ENCODE results near the gene STRN4.
"Not testable (repeated sequence)": the region's sequence is repeated elsewhere in the genome, so short reads cannot be mapped to it uniquely, and the experiment has no call there.

The STRN4 gene

DNA sequence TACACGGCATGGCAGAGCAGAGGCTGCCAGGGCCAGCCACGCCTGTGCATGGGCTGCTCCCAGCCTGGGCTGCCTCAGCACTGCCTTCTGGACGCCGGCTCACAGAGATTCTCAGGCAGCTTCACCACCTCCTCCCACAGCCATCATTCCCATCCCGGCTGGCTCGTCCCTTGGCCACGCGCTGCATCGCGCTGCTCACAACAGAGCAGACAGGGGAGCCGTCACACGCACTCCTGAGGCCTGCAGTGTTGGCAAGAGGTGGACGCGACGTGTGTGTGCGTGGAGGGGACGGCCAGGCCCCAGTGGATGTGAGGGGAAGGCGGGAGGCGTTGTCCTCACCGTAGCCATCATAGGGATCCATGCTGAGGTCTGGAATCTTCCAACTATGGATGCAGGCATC is 21.8 kb downstream of the STRN4 start:
- no peak for DNase-seq

DNA sequence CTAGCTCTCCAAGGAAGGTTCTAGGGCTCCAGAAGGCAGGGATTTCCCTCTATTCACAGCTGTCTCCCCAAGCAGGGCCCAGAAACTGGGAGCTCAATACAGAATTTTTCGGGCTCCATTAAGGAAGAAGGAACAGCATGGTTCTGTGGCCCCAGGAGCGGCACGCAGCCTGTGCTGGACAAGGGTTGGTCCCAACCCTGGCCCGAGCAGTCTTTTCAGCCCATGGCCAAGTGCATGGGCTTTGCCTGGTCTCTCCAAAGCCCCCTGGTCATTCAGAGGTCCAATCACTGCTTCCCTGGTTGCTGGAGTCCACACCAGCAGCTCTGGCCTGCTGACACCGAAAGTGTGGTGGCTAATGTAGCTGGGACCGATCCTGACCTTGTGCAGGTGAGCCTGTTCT is 22.8 kb downstream of the STRN4 start:
- no peak for DNase-seq

DNA sequence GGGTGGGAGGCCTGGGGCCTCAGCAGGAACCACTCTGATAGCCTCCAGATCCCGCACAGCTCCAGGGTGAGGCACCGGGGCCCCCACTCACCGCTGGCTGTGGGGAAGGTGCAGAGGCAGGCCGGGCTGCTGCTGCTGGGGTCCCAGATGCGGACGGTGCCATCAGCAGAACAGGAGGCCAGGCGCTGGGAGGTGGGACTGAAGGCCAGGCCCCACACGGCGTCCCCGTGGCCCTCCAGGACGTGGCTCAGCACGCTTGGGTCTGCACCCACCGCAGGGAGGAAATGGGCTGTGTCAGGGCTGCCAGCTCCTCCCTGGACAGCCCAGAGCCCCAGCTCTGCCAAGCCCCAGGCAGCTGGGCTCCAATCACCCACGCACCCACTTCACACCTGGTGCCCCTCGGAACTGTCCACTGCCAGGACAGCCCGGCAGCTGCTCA is 23.2 kb downstream of the STRN4 start:
- no peak for DNase-seq

DNA sequence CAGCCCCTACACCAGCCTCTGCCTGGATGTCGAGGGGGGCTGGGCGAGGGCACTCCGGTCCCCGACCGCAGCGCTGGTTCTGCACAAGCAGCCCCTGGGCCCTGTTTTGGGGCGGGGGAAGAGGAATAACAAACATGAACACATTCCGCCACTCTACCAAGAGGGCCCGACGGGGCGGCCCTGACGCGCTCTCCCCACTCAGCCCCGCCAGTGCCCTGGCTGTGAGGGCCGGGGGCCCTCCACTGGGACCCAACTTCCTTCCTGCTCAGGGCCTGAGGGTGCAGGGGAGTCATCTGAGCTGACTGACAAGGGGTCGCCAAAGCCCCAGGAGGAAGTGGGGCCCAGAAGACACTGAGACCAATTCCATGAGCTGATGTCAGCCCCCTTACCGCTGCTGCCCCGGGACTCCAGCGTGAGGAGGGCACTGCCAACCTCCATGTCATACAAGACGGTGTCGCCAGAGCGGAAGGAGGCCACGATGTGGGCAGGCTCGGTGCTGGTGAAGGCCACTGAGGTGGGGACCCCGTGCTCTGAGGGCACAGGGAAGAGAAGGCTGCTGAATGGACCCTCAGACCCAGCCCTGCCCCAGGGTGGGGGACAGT is 23.7 kb downstream of the STRN4 start:
- no peak for DNase-seq

DNA sequence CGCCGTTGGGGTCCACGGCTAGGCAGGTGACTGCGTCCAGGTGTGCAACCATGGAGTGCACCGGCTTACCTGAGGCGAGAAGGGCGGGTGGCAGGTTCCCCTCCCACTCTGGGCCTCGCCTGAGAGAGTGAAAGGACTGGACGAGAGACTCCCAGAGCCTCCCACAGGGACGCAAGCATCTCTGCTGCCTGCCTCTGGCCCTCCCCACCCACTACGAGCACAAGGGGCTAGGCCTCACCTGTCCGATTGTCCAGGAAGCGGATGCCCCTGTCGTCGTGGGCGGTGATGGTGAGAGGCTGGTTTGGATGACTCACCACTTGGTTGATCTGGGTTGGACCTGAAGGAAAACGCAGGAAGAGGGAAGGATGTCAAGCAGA is 24.3 kb downstream of the STRN4 start:
- DNase-seq = no peak

DNA sequence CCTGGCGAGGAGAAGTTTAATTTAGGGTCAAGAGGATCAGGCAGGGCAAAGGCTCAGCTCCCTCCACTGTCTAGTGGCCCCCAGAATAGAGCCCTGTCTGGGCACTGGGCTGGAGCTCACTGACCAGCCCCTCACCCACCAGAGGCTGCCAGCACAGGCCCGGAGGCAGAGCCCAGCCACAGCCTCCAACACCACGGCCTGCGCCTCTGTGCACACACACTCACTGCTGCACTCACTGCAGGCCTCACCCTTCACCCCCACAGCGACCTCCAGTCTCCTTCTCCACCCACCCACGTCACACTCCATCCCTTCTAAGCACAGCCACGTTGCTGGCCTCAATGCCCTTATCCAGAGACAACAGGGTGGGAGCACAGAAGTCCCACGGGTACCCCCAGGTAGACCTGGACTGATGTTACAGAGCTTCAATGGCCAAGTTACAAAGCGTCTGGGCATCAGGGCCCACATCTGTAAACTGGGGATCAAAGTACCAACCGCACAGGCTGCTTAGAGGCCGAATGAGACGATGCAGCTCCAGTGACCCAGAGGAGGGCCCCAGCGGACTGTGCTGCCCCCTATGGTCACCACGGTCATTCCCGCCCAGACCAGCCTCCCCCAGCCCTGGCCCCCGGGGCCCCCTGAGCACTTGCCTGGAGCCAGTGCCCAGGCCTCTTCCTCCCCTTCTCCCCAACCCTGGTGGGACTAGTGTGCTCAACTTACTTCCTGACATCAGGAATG is 24.8 kb downstream of the STRN4 start:
- DNase-seq = no peak

DNA sequence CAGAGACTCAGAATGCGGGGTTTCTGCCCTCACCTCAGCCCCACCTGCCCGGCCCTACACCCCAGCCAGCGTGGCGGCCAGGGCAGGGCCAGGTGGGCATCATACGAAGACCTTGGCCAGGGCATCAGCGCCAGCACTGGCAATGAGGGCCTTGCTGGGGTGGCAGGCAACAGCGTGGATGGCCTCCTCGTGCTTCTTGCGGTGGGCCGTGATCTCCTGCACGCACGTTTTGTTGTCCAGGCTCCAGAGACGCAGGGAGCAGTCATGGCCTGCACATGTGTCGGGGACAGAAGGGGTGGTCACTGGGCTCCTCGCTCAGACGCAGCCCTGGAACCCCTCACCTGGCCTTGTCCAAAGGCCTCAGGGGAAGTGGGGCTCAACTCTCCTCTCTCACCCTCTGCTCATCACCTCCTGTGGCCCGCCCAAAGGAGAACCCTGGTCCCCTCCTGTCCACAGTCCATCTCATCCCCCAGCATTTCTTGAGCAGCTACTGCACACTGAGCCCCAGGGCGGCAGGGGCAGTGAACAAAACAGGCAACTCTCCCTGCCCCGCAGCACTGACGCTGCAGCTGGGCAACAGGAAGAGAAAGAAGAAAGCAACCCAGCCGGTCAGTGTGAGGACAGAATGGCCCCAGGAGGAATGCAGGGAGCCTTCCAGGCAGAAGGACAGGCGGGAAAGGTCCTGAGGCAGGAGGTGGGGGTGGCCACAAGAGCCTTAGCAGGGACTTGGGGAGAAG is 25.6 kb downstream of the STRN4 start:
- DNase-seq = no peak

DNA sequence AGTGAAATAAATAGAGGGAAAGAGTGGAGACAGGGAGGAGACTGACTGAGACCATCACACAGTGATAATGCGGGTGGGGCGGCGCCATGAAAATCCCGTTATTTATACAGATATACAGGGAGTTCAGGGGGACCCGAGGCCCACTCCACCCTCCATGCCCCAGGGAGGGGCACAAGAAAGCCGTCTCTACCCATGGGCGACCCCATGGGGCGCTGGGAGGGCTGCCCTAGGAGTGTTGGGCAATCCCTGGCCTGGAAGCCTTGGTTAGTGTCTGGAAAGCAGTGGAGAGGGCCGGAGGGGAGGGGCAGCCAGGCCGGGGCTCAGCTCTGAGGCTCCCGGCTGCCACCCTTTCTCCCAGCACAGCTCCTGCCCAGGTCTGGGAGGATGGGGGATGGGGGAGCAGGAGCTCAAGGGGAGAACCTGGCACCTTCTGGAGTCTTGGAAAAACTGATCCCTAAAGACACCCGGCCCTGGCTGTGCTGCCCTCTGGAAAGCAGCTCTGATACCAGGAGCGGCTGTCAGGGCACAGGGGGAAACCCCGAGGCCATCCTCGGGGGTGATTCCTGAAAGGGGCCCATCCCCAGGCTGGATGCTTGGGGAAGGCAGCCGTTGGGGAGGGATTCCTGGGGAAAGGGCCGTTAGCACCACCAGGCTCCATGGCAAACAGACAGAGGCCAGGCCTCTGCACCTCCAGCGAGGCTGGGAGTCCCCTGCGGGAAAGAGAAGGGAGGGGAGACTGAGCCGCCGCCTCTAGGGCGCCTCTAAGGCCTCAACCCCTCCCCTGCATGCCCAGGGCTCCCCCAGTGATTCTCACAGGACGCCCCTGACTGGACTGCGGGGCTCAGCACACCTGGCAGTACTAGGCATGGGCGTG is 26.4 kb downstream of the STRN4 start:
- DNase-seq = no peak

DNA sequence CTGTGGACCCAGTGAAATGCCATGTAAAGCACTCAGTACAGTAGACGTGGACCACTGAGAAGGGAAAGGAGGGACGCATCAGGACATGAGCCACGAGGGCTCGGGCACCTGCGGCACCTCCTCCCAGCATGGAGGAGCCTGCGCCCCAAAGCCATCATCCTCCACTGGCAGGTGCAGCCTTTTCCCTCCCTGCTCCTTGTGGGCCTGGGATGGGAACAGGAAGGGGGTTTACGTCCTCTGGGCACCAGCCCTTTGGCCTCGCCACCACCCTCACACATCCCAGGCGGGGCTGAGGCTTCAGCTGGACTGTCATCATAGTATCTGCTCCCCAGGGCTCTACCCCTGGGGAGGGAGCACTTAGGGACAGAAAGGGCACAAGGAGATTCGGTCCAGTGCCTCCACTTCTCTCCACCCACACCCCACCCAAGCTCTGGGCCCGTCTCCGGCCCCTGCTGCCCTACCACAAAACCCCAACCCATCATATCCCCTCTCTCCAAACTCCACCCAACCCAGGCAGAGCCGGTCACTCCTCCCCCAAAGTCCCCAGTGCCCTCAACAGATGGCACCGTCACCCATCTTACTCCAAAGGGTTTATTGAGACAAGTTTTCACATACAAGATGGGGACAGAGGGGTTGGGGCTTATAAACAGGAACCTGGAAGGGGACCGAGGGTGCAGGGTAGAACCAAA is 27.2 kb downstream of the STRN4 start:
- no peak for DNase-seq

DNA sequence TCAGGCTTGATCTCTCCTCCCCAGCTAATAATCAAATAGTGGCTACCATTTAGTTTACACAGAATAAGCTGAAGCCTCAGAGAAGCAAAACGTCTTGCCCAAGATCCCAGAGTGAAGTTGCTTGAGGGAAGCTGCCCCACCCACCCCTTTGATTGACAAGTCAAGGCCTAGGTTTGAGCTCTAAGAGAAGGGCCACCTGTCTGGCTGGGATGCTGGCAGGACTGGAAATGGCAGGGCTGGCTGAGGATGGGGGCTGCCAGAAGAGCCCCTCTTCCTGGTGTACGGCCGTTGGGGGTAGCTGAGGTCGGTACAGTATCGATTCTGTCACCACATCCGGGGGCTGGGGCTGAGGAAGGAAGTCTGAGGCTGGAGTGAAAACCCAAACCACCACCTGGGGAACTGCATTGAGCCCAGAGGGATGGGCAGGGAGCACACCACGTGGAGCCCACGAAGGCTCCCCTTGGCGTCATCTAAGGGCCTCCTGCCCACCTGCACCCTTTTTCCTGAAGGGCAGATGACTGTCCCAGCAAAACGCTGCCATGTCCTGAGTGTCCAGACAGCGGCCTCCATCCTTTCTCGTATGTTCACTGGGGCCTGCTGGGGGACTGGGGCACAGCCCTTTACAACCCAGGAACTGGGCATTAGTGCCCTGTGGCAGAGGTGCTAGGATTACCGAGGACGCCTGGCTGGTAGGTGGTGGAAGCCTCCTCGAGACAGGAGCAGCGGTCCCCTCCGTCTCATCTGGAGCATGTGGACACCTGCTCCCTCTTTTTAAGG is 27.9 kb downstream of the STRN4 start:
- DNase-seq = peak; percentile 13

DNA sequence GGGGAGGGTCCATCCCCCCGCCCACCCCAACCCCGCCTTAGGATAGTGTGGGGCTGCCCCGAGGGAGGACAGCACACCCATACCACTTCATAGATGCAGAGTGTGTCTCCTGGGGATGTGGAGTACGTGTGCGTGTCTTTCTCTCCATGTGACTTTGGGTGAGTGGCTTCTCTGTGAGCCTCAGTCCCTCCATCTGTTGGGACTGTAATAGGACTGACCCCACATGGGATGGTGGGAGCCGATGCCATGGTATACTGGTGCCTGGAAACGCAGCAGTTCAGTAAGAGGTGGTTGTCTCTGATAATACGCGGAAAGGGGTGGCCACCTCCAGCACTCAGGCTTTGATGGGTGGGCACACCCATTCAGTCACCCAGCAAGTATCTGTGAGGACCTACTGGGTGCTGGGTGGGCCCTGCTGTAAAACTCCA is 28.5 kb downstream of the STRN4 start:
- no peak for DNase-seq

DNA sequence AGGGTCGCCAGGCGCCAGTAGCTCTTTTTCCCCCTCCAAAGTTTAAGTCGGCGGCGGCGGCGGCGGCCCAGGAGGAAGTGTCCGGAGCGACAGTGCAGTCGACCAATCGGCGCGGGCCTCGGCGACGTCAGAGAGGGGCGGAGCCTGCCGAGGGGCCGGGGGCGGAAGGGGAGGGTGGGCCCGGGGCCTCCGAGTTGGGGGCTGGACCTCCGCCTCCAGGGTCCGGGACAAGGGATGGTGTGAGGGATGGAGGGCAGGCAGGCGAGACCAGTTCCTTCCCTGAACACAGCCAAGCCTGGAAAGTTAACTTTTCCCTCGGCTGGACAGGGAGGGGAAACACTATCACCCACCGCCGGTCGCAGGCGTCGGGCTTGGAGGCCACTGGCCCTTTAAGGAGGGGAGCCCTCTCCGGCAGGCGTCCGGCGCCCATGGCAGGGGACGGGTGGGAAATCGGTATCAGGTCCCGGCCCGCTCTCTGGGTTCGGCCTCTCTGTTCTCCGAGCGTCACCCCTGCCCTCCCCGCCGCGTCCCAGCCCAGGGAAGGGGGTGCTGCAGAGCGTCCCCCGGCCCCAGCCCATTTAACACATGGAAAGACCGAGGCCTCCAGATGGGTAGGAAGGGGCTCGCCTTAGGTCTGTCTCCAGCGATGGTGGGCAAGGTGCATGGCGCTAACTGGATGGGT is 29.1 kb downstream of the STRN4 start, which contains the start of gene PRKD2:
Gene PRKD2, minus strand, starts transcription at position 81 of the 682 bp plus-strand sequence. CDS start 744 bp downstream, outside the sequence.
- peak; percentile 46 for DNase-seq

DNA sequence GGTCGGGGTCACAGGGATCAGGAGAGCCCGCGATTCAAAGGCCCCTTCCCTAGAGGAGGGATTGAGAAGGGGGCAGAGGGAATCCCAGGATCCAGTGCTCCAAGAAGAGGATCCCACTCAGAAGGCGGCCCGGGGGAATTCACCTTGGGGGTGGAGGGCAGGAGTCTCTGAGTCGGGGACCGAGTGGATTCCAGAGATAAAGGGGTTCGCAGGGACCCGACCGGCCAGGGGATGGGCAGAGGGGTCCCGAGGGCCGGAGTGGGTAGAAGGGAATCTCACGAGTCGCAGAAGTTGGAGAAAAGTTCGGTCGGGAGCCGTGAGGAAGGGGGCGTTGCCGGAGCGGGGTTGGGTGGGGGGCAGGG is 29.6 kb downstream of the STRN4 start:
- DNase-seq = no peak

DNA sequence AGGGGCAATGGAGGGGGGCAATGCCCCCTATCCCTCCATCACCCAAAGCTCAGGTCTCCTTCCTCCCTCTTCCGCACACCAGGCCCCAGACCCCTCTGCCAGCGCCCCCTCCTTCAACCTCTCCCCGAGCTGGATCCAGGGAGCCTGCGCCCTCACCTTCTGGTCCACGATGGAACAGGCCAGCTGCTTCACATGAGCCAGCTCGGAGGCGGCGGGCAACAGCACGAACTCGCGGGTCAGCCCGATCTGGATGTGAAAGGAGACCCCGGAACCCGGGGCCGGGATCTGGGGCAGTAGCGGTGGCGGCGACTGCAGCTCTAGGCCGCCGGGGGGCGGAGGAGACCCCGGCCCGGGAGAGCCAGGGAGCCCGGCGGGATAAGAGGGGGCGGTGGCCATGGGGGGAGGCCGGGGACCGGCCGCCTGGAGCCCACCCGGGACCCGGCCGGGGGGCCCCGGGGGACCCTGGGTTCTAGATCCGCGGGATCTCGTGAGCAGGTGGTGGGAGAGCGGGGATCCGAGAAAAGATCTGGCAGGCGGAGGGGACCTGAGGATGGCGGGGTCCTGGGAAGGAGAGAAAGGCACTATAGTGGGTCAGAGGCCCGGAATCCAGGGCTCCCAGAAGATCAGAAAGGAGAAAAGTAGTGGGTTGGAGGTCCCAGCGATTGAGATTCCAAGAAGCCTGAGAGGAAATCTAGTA is 30.1 kb downstream of the STRN4 start:
- peak; percentile 9 for DNase-seq

DNA sequence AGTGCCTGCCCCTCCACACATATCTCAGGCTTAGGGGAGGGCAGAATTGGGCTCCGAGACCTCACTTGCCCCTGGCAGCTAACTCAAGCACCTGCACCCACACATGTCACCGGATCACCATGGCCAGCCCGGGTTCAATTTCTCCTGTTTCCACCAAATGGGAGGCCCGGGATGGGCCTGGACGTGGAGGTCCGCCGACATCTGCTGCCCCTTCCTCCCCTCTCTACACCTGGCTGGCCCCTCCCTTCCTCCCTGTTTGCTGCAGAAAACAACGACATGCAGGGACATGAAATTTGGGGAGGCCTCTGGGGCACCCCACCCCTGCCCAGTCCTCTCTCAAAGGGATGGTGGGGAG is 30.7 kb downstream of the STRN4 start:
- DNase-seq = no peak

DNA sequence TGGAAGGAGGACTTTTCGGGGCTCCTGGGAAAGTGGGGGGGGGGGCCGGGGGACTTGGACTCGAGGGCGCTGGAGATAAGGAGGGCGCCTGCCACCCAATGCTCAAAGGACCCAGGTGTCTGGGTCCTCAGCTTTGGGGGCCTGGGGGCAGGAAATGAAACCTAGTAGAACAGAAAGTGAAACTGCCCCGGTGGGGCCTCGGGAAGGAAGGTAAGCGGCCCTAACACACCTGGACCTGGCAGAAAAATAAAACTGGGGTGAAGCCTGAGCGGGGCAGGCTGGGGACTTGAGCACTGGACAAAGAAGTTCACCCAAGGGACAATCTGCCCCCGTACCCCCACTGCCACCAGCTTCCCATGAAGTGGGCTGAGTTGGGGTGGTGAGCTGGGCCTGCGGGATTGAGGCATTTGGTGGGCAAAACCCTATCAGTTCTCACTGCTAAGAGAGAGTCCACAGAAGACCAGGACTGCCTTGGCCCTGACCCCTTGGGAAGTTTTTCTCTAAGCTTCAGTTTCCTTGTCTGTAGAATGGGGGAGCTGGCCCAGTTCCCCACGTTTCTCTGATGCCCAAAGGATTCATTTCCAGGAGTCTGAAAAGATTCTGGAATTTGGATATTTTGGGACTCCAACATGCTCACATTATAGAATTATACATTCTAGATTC is 31.7 kb downstream of the STRN4 start:
- DNase-seq = no peak

DNA sequence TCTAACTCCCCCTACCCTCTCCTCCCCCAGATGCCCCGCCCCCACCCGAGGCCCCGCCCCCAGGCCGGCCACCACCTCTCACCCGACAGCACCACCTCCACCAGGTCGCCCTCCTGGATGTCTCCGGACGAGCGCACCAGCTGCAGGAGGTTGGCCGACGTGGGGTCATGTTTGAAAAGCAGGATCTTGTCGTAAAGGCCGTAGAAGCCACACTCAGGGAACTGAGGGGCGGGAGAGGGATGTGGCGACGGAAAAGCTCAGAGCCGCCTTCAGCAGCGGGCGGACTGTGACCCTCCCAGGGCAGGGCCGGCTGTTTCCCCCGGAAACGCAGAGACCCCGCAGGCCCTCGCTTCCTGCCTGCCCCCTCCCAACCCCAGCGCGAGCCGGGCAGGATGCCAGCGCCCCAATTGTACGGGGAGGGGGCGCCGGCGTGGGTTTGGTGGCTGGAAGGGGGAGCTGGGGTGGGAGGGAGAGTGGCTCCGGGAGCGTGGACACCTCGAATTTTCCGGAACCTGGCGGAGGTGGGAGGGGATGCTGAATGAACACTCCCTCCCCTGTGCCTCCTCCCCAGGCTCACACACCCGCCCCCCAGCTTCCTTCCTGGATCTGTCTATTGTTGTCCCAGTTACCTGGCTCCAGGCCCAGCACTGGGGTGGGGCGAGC is 32.3 kb downstream of the STRN4 start:
- peak; percentile 80 for DNase-seq

DNA sequence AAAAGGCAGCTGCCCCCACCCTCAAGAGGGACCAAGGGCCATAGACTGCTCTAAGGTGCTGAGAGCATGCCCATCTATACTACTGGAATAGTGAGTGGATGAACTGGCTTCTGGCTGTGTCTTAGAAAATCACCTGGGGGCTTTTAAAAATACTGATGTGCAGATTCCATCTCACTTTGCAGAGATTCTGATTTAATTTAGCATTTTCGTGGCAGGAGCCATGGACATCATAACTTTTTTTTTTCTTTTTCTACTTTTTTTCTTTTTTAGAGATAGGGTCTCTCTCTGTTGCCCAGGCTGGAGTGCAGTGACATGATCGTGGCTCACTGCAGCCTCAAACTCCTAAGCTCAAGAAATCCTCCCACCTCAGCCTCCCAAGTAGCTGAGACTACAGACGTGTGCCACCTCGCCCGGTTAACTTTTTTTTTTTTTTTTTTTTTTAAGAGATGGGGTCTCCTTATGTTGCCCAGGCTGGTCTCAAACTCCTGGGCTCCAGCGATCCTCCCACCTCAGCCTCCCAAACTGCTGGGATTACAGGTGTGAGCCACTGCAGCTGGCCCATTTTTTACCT is 33.4 kb downstream of the STRN4 start:
- DNase-seq = not testable (repeated sequence)

DNA sequence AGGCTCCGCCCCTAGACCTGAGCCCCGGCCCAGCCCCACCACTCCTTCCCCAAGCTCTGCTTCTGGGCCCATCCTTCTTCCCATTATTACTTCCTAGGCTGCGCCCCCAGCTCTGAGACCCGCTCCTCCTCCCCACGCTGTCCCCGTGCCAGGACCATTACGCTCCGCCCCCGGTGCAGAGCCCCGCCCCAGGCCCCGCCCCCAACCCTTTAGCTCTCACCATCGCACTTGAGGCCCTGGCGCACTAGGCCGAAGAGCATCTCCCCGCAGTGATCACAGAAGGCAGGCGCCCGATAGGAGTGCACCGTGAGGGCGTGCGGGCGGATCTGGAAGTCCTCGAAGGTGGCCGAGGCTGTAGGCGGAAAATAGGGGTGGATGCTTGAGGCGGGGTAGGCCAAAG is 35.6 kb downstream of the STRN4 start:
- no peak for DNase-seq

Data from NCI-H510A (cell line).